H1 (cell line): ENCODE data around the gene SUZ12. TPM values are rescaled to one million over a fixed set of nuclear protein-coding genes. Genes with fewer than 3 reads are reported as not detected.

Source experiments
- CTCF ChIA-PET: fragments of 300-600 bp; sonication (Branson Sonifier 250); formaldehyde crosslinking; loops from one replicate; lab custom pipeline; 2021; ENCODE audit not compliant: partially characterized antibody; lab: Charles Lee
- POLR2A ChIA-PET: fragments of 300-600 bp; sonication (Branson Sonifier 250); formaldehyde crosslinking; loops from one replicate; lab custom pipeline; 2021; ENCODE audit warnings: inconsistent platforms; ENCODE audit not compliant: partially characterized antibody; lab: Charles Lee
- DNase-seq, 2 experiments: peaks; one replicate each; pipeline versions ENCODE4 v3.0.0 to v3.0.0-alpha.2; 2010 to 2022; ENCODE audit warnings: low spot score in 2 of 2, low read depth in 1 of 2, mixed read lengths in 1 of 2
- FAIRE-seq: peaks from 2 replicates; lab custom pipeline; 2011; peaks lifted over from hg19 to GRCh38; lab: Jason Lieb, UNC
- H2AFZ ChIP-seq: 2 replicates; pipeline ENCODE4 v1.8.1; 2012; ENCODE audit warnings: low read length, inconsistent platforms
- H2AK5ac ChIP-seq: 2 replicates; pipeline ENCODE4 v1.6.1; 2013; ENCODE audit warnings: low read depth, low read length
- H2BK120ac ChIP-seq: replicated peaks from 2 replicates; pipeline ENCODE3; 2013; ENCODE audit warnings: low read depth, low read length, inconsistent platforms
- H2BK12ac ChIP-seq: 2 replicates; pipeline ENCODE4 v1.6.1; 2013; ENCODE audit warnings: low read depth, low read length
- H2BK15ac ChIP-seq: 2 replicates; pipeline ENCODE4 v1.6.1; 2013; ENCODE audit warnings: low read length
- H2BK20ac ChIP-seq: 2 replicates; pipeline ENCODE4 v1.6.1; 2013; ENCODE audit warnings: low read length
- H2BK5ac ChIP-seq: 2 replicates; pipeline ENCODE4 v1.6.1; 2013; ENCODE audit warnings: low read depth, low read length
- H3K14ac ChIP-seq: 2 replicates; pipeline ENCODE4 v1.6.1; 2013; ENCODE audit warnings: inconsistent platforms; ENCODE audit not compliant: insufficient read length
- H3K18ac ChIP-seq: 2 replicates; pipeline ENCODE4 v1.6.1; 2013; ENCODE audit warnings: low read length; ENCODE audit errors: extremely low read depth
- H3K23ac ChIP-seq: 2 replicates; pipeline ENCODE4 v1.6.1; 2013; ENCODE audit warnings: inconsistent platforms; ENCODE audit not compliant: insufficient read length
- H3K23me2 ChIP-seq: 2 replicates; pipeline ENCODE4 v1.6.1; 2013; ENCODE audit warnings: low read depth, low read length
- H3K27ac ChIP-seq: 2 replicates; pipeline ENCODE4 v1.6.1; 2011; ENCODE audit warnings: low read depth, low read length, inconsistent platforms
- H3K27me3 ChIP-seq, 4 experiments: replicated peaks in 1 of 4; 1 replicate in 1 of 4; 2 replicates in 3 of 4; pipeline versions ENCODE4 v1.6.1 to v1.8.1; 2011 to 2013; ENCODE audit warnings: low read length in 3 of 4, mild to moderate bottlenecking in 3 of 4, inconsistent platforms in 2 of 4, mixed read lengths in 2 of 4, moderate library complexity in 1 of 4; ENCODE audit not compliant: control insufficient read depth in 3 of 4, insufficient read depth in 3 of 4; ENCODE audit errors: extremely low read depth in 1 of 4
- H3K36me3 ChIP-seq, 4 experiments: 2 replicates each; pipeline versions ENCODE4 v1.6.1 to v1.8.1; 2011 to 2013; ENCODE audit warnings: mild to moderate bottlenecking in 4 of 4, low read length in 3 of 4, moderate library complexity in 2 of 4, control low read depth in 1 of 4, inconsistent platforms in 1 of 4; ENCODE audit not compliant: insufficient read depth in 4 of 4, control insufficient read depth in 2 of 4
- H3K4ac ChIP-seq: replicated peaks from 2 replicates; pipeline ENCODE3; 2013; ENCODE audit warnings: low read length, low read depth, mixed read lengths, inconsistent platforms; ENCODE audit not compliant: insufficient read length
- H3K4me1 ChIP-seq, 4 experiments: replicated peaks in 1 of 4; 1 replicate in 1 of 4; 2 replicates in 3 of 4; pipeline versions ENCODE4 v1.6.1 to v1.8.1; 2011 to 2013; ENCODE audit warnings: low read length in 3 of 4, inconsistent platforms in 2 of 4, mixed read lengths in 1 of 4; ENCODE audit not compliant: insufficient read depth in 4 of 4, control insufficient read depth in 3 of 4
- H3K4me2 ChIP-seq, 2 experiments: 2 replicates each; pipeline versions ENCODE4 v1.6.1 to v1.8.1; 2011 to 2013; ENCODE audit warnings: low read depth in 2 of 2, low read length in 2 of 2, control low read depth in 1 of 2, inconsistent platforms in 1 of 2, mild to moderate bottlenecking in 1 of 2; ENCODE audit not compliant: insufficient read depth in 1 of 2
- H3K4me3 ChIP-seq, 4 experiments: fragments of 200-600, 300-600 bp in 1 of 4; sonication (generic), shearing (Covaris generic), sonication (Bioruptor Twin) in 1 of 4; 2 replicates each; pipeline versions ENCODE4 v1.5.1 to v1.8.1; 2011 to 2016; ENCODE audit warnings: low read length in 4 of 4, low read depth in 3 of 4, control low read depth in 2 of 4, inconsistent platforms in 2 of 4, mild to moderate bottlenecking in 2 of 4, mixed read lengths in 1 of 4, moderate library complexity in 1 of 4; ENCODE audit not compliant: insufficient read depth in 2 of 4; ENCODE audit errors: extremely low read depth in 1 of 4
- H3K56ac ChIP-seq: replicated peaks from 2 replicates; pipeline ENCODE3; 2013; ENCODE audit warnings: low read depth, mild to moderate bottlenecking, mixed read lengths, low read length, inconsistent platforms; ENCODE audit not compliant: insufficient read length
- H3K79me1 ChIP-seq: 2 replicates; pipeline ENCODE4 v1.6.1; 2013; ENCODE audit warnings: low read depth, low read length, control low read depth
- H3K79me2 ChIP-seq, 2 experiments: 2 replicates each; pipeline versions ENCODE4 v1.6.1 to v1.8.1; 2012 to 2013; ENCODE audit warnings: low read length in 2 of 2, mild to moderate bottlenecking in 2 of 2, inconsistent platforms in 1 of 2; ENCODE audit not compliant: insufficient read depth in 2 of 2, control insufficient read depth in 1 of 2
- H3K9ac ChIP-seq, 4 experiments: replicated peaks in 1 of 4; 1 replicate in 1 of 4; 2 replicates in 3 of 4; pipeline versions ENCODE4 v1.6.1 to v1.8.1; 2011 to 2013; ENCODE audit warnings: low read depth in 3 of 4, low read length in 3 of 4, control low read depth in 2 of 4, mild to moderate bottlenecking in 2 of 4, moderate library complexity in 2 of 4, inconsistent platforms in 1 of 4; ENCODE audit errors: extremely low read depth in 1 of 4
- H3K9me3 ChIP-seq, 2 experiments: 2 replicates each; pipeline versions ENCODE4 v1.6.1 to v1.8.1; 2012 to 2013; ENCODE audit warnings: mild to moderate bottlenecking in 2 of 2, moderate library complexity in 2 of 2, control low read depth in 1 of 2, inconsistent platforms in 1 of 2, low read depth in 1 of 2, low read length in 1 of 2, mixed read lengths in 1 of 2; ENCODE audit not compliant: insufficient read depth in 2 of 2
- H4K20me1 ChIP-seq, 2 experiments: replicated peaks in 1 of 2; 2 replicates each; pipeline versions ENCODE3 to v1.8.1; 2011 to 2013; ENCODE audit warnings: inconsistent platforms in 2 of 2, low read length in 2 of 2, mild to moderate bottlenecking in 1 of 2; ENCODE audit not compliant: insufficient read depth in 2 of 2, control insufficient read depth in 1 of 2
- H4K5ac ChIP-seq: 2 replicates; pipeline ENCODE4 v1.6.1; 2013; ENCODE audit warnings: low read length, low read depth, mixed read lengths, inconsistent platforms; ENCODE audit not compliant: insufficient read length
- H4K8ac ChIP-seq: 2 replicates; pipeline ENCODE4 v1.8.0; 2013; ENCODE audit warnings: mild to moderate bottlenecking, moderate library complexity, low read length, inconsistent platforms; ENCODE audit not compliant: insufficient read depth; ENCODE audit errors: extremely low read depth
- H4K91ac ChIP-seq: replicated peaks from 2 replicates; pipeline ENCODE3; 2013; ENCODE audit warnings: low read length, mixed read lengths, inconsistent platforms; ENCODE audit not compliant: insufficient read length
- CEBPB ChIP-seq: IDR thresholded peaks from 2 replicates; pipeline ENCODE4 v1.6.1; 2012; ENCODE audit warnings: low read depth, low read length
- FOSL1 ChIP-seq: IDR thresholded peaks from 2 replicates; pipeline ENCODE4 v1.6.1; 2011; ENCODE audit warnings: mild to moderate bottlenecking, low read depth, low read length, moderate library complexity; ENCODE audit not compliant: insufficient read depth
- JUND ChIP-seq: IDR thresholded peaks from 2 replicates; pipeline ENCODE4 v1.6.1; 2011; ENCODE audit warnings: mild to moderate bottlenecking, improper control_type of control experiment, low read length
- NANOG ChIP-seq: IDR thresholded peaks from 2 replicates; pipeline ENCODE4 v1.6.1; 2011; ENCODE audit warnings: low read length, low read depth, mild to moderate bottlenecking, inconsistent platforms; ENCODE audit not compliant: insufficient read depth, poor library complexity, severe bottlenecking
- POLR2A ChIP-seq, 2 experiments: IDR thresholded peaks; 1 replicate in 1 of 2; 2 replicates in 1 of 2; pipeline ENCODE4 v1.6.1; 2011; ENCODE audit warnings: low read depth in 2 of 2, low read length in 2 of 2, mild to moderate bottlenecking in 2 of 2; ENCODE audit errors: control extremely low read depth in 1 of 2
- RNF2 ChIP-seq: fragments of 200-900, 300-1000 bp; sonication (generic); IDR thresholded peaks from 2 replicates; pipeline ENCODE4 v1.7.1; 2016; ENCODE audit warnings: borderline replicate concordance, low read depth, mild to moderate bottlenecking, antibody characterized with exemption, low read length; ENCODE audit not compliant: poor library complexity, severe bottlenecking; ENCODE audit errors: missing control alignments
- SRF ChIP-seq: IDR thresholded peaks from 2 replicates; pipeline ENCODE4 v1.6.1; 2011; ENCODE audit warnings: mild to moderate bottlenecking, low read depth, low read length, moderate library complexity
- YY1 ChIP-seq: IDR thresholded peaks from 2 replicates; pipeline ENCODE4 v1.6.1; 2011; ENCODE audit warnings: low read depth, mild to moderate bottlenecking, low read length
- WGBS, 2 experiments: shearing (Covaris generic) in 1 of 2; methylation state at CpG; one replicate each; pipeline versions ENCODE4 v1.1.6 to v1.1.7; 2013 to 2015; ENCODE audit warnings: low lambda C conversion rate in 2 of 2, mixed read lengths in 2 of 2, inconsistent platforms in 1 of 2, low coverage in 1 of 2, missing lambda C conversion rate in 1 of 2; ENCODE audit not compliant: insufficient replicate concordance in 2 of 2, insufficient coverage in 1 of 2, insufficient read length in 1 of 2; ENCODE audit errors: extremely low coverage in 1 of 2, missing lambda C conversion rate in 1 of 2; 5-methylcytosine and 5-hydroxymethylcytosine counted together
- polyA plus RNA-seq, 7 experiments: library from polyadenylated mRNA; depleted of rRNA in 3 of 7; stranded (reverse) in 5 of 7; unstranded in 2 of 7; fragments of >200 nt in 5 of 7; fragments of 200-250 nt in 2 of 7; gene quantifications; 1 replicate in 5 of 7; 2 replicates in 1 of 7; 4 replicates in 1 of 7; pipeline versions ENCODE4 v1.2.1 to v1.2.3, GENCODE V29; 2011 to 2013; ENCODE audit warnings: missing spikeins in 2 of 7, mixed read lengths in 2 of 7
- total RNA-seq: library from RNA; stranded (reverse); fragmentation: NEBNext Ultra II Directional; extraction: Animal tissue kit (Norgen Biotek cat#: 25700); gene quantifications from 2 replicates; pipeline ENCODE4 v1.2.1, GENCODE V29; 2021
- TF ChIP-seq, protein P1 (sequence below): IDR thresholded peaks from 2 replicates; pipeline ENCODE4 v1.6.1; 2011; ENCODE audit warnings: low read depth, mild to moderate bottlenecking, low read length; ENCODE audit not compliant: insufficient read depth

Gene SUZ12
- total and polyA plus RNA-seq, 2 of the 8 experiments (the other 6 are each of a cell fraction or from before 2014, with no cell fraction given) = 9.1 to 34.6 TPM

DNA sequence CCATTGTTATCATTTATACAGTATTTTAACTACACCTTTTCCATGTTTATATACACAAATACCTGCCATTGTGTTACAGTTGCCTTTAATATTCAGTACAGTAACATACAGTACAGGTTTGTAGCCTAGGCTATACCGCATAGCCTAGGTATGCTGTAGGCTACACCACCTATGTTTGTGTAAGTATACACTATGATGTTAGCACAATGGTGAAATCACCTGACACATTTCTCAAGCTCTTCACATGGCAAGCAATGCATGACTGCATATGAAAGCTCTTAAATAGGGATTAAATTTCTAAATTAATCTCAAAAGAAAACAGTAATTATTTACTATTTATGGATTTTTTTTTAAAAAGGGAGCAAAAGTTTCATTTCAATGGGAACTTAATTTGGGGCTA, 82.4 kb downstream of the SUZ12 start:
- Histone ChIP-seq H3K27ac (no peak overlapping the region), H4K91ac (no peak overlapping the region), H3K18ac (no peak overlapping the region), H4K5ac (no peak overlapping the region), H3K9ac (no peak overlapping the region), H3K4me1 (no peaks in the 10 kb centered on the region), H3K4ac (no peak overlapping the region), H3K27me3 (no peaks in the 10 kb centered on the region), H2BK120ac (no peak overlapping the region), H2BK12ac (no peak overlapping the region), H4K8ac (no peak overlapping the region), H3K23ac (no peak overlapping the region), H4K20me1 (peaks cover 2 to 4% of the 10 kb centered on the region in 2 experiments), H3K4me2 (no peak overlapping the region), H2AFZ (no peak overlapping the region), H3K36me3 (peaks cover 0 to 16% (median 5%) of the 10 kb centered on the region in 4 experiments; a peak in 5 of 8 replicates), H2BK20ac (no peak overlapping the region), H3K79me2 (peaks cover 0 to 27% of the 10 kb centered on the region in 2 experiments; a peak in 2 of 4 replicates), H3K23me2 (no peaks in the 10 kb centered on the region), H3K14ac (no peak overlapping the region), H2AK5ac (no peak overlapping the region), H2BK5ac (no peak overlapping the region), H3K56ac (no peak overlapping the region), H3K4me3 (no peak overlapping the region), H2BK15ac (no peak overlapping the region), H3K79me1 (no peaks in the 10 kb centered on the region), H3K9me3 (no peaks in the 10 kb centered on the region)
- CTCF ChIA-PET = interaction anchor here (1.1 to 1.4 kb wide), 2 partner anchors 116 to 119 kb away, joined by 3 to 4 read pairs; no protein-coding TSS in a partner anchor
- no peak for TF ChIP-seq JUND
- TF ChIP-seq NANOG = no peak
- TF ChIP-seq, protein P1, sequence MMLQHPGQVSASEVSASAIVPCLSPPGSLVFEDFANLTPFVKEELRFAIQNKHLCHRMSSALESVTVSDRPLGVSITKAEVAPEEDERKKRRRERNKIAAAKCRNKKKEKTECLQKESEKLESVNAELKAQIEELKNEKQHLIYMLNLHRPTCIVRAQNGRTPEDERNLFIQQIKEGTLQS = no peak
- no peak for TF ChIP-seq POLR2A (IDR thresholded peaks at IDR 0.05; ENCODE audit: control extremely low read depth in 1 of 2, low read depth in 2 of 2, low read length in 2 of 2)
- no peak for TF ChIP-seq RNF2
- no peak for TF ChIP-seq FOSL1
- no peak for TF ChIP-seq SRF
- no peak for TF ChIP-seq YY1
- no peak for TF ChIP-seq CEBPB
- POLR2A ChIA-PET = interaction anchor here (0.6 kb wide), 1 partner anchor 10 kb away, joined by 3 read pairs; no protein-coding TSS in a partner anchor
- WGBS, 2 experiments = 95% methylated on average over 1 of the region's 1 CpG; no CpG with 5 or more reads in 1 of the 2 experiments
- FAIRE-seq (no peak), DNase-seq (no peak)
